ENCODE measurements around the gene SEC14L1.
A peak's percentile ranks its signal among the peaks of the same experiment; 100 is the strongest.

SEC14L1 gene

DNA sequence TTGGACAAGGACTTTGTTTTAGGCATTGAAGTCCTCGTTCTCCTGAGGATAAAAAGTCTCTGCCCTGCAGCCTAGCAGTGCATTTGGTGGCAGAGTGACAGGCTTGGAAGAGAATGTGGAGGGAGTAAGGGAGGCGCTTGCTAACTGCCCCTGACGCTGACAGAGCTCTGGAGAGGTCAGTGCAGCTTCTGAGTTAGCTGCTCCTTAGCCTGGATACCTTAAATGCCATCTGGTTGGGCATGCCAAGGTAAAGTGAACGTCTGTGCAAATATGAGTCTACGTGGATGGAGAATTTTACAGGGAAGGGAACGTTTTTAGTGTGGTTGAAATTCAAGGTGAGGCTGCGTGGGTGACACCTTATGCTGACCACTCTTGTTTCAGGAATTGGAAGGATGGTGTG is 44.4 kb downstream of the SEC14L1 start:
- DNase-seq: no peak
- intact Hi-C loops (cut with DNase I): no loop called here

GRCh38 chr17:77186141-77186604 is 45.4 kb downstream of the SEC14L1 start:
- intact Hi-C loops (cut with DNase I): no loop called here
- DNase-seq: peak in 6 of 10 donors; percentile 31 to 88 (median 56)

- peak in 1 of 10 donors; percentile 78 for DNase-seq
- intact Hi-C loops (cut with DNase I): no loop called here
These were observed 47.6 kb downstream of the SEC14L1 start for GRCh38 chr17:77188084-77189066.

DNA sequence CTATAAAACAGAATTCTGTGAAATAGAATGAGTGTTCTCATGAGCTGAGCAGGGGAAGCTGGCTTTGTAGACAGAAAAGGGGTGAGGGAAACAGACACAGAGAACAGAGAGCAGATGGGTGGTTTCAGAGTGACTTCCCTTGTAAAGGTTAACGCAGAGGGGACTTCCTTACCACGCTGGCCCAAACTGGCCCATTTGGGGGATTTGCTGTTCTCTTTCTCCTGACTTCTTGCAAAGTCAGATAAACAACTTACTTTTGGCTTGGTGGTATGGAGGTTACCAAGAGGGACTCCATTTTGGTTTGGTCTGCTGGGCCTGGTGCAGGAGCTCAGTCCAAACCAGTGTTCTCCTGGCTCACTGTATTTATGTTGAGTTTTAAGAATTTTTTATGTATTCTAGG is 48.4 kb downstream of the SEC14L1 start:
- no peak for DNase-seq
- intact Hi-C loops (cut with DNase I): no loop called here

GRCh38 chr17:77190576-77190975 is 49.8 kb downstream of the SEC14L1 start:
- intact Hi-C loops (cut with DNase I): no loop called here
- peak in 1 of 10 donors; percentile 39 for DNase-seq

GRCh38 chr17:77191244-77191643 is 50.5 kb downstream of the SEC14L1 start:
- intact Hi-C loops (cut with DNase I): no loop called here
- DNase-seq: peak in 1 of 10 donors; percentile 72

DNA sequence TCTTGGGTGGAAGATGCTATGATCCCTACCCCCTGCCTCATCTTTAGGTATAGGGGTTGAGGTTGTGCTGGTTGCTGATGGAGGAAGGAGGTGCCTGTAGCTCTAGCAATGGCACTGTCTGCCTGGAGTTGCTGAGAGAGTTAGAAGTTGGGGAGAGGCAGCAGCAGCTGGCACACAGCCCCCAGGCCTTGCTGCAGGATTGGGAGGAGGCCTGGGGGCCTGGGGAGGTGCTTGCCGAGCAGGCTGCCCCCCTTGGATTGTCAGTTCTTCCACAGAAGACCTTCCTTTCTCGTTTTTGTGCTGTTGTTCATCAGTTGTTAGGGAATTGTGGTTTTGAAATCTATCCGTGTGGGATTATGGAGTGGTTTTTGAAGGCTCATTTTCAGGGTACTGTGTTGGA is 52.9 kb downstream of the SEC14L1 start:
- DNase-seq: peak in 1 of 10 donors; percentile 56
- intact Hi-C loops (cut with DNase I): no loop called here

DNA sequence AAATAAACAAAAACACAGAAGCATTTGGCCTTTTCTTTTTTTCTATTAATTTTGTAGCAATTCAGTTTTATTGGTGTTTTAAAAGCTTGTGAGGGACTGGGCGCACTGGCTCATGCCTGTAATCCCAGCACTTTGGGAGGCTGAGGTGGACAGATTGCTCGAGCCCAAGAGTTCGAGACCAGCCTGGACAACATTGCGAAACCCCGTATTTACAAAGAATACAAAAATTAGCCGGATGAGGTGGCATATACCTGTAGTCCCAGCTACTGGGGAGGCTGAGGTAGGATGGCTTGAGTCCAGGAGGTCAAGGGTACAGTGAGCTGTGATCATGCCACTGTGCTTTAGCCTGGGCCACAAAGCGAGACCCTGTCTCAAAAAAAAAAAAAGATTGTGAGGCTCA is 53.4 kb downstream of the SEC14L1 start:
- DNase-seq: no peak

GRCh38 chr17:77196251-77196650 is 55.5 kb downstream of the SEC14L1 start:
- DNase-seq: peak in 1 of 10 donors; percentile 29
- intact Hi-C loops (cut with DNase I): no loop called here

More for the DNA sequence above, 53.4 kb downstream of the SEC14L1 start:
- intact Hi-C loops (cut with DNase I): no loop called here

GRCh38 chr17:77197115-77197514 is 56.3 kb downstream of the SEC14L1 start:
- intact Hi-C loops (cut with DNase I): no loop called here
- no peak for DNase-seq

GRCh38 chr17:77200711-77201110 is 59.9 kb downstream of the SEC14L1 start:
- intact Hi-C loops (cut with DNase I): no loop called here
- peak in 1 of 10 donors; percentile 65 for DNase-seq

DNA sequence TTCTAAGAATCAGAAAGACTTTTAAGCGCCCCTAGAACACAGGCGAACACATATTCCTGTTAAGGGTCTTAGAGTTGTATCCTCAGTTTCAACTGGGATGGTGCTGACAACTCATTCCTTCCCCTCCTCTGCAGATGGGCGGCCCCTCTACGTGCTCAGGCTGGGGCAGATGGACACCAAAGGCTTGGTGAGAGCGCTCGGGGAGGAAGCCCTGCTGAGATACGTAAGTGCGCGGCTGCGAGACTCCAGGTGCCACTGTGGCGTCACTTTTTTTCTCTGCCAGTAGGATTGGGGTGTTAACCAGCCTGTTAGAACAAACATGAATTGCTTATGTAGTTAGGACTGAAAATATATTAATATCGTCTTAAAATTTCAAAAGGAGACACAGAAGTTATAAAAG is 62.7 kb downstream of the SEC14L1 start:
- intact Hi-C loops (cut with DNase I): no loop called here
- DNase-seq: peak in 1 of 10 donors; percentile 52

DNA sequence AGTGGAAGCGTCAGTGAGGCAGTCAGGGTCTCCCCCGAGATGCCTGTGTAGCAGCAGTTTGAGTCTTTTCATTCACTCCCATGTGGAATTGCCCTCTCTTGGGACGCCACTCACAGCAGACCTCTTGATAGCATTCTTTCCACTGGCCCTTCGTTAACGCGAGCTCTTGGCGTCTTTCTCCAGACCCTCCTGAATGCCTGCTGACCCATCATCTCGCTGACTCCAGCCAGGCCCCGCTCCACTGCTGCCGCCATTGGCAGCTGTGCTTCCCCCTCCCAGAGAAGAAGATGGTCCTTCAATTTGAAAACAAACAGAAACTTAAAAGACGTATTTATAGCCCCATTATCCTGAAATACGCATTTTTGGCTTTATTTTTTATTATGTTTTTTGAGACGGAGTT is 63.1 kb downstream of the SEC14L1 start:
- intact Hi-C loops (cut with DNase I): no loop called here
- peak in 1 of 10 donors; percentile 25 for DNase-seq

DNA sequence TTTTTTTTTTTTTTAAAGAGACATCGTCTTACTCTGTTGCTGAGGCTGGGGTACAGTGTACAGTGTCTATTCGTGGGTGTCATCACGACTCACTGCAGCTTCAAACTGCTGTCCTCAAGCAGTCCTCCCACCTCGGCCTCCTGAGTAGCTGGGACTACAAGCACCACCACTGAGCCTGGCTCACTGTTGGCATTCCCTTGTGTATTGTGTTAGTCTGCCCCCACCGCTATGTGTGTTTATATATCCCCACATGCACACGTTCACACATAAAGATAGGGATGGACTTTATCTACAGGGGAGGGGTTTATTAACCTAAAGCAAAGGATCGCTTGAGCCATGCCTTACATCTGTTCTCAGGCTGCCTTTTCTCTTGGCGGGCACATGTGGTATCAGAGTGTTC is 63.8 kb downstream of the SEC14L1 start:
- intact Hi-C loops (cut with DNase I): no loop called here

DNA sequence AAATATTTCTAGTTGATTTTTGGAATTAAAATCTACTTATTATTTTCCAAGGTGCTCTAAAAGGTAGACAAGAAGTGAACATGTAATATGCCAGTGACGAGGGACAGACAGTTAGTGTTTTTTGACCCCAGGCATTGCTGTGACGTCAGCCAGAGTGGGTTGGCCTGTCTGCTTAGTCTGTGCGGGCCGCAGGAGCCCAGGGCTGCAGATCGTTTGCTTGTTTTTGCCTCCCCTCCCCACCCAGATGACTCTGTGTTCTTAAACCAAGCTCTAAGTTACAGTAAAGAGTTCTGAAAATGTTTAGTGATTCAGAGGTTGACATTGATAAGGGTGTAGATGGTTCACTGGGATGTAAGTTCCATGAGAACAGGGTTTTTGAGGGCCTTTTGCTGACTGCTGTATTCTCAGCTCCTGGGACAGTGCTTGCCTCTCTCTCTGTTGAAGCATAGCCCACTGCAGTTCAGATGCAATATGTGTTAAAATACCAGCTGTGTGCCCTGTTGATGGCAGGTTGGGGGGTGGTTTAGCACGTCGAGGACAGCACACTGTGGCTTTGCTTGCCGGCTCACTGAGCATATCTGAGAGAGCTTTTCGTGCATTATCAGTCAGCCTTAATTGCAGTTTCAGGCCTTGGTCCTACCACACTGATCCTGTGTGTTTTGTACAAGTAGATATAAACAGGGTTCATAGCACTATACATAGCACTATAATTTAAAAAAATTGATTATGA is 64.8 kb downstream of the SEC14L1 start:
- peak in 1 of 10 donors; percentile 29 for DNase-seq
- intact Hi-C loops (cut with DNase I): loop anchor here (5.0 kb wide), 1 partner anchor 43 kb away; no protein-coding TSS in a partner anchor

More for the DNA sequence above, 63.8 kb downstream of the SEC14L1 start:
- peak in 1 of 10 donors; percentile 62 for DNase-seq

DNA sequence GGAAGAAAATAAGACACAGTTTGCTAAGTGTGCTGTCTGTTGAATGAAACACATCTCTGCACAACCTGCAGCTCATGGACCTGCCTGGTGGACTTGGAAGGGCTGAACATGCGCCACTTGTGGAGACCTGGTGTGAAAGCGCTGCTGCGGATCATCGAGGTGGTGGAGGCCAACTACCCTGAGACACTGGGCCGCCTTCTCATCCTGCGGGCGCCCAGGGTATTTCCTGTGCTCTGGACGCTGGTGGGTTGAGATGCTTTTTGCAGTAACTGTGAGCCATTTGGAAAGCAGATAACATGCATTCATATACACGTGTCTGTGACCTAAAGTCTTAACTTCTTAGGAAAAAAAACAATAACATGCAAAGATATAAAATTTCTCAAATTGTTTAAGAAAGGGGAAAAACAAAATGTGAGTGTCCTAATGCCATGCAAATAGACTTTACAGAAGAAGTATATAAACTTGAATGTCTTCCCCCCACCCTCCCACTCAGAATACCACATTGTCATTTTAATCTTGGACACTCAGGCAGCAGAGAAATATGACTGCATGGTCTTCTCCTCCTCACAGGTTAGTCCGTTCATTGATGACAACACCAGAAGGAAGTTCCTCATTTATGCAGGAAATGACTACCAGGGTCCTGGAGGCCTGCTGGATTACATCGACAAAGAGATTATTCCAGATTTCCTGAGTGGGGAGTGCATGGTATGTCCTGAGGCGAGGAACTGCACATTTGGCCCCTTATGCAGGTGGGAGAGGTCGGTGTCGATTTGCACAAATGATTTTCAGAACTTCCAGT is 65.6 kb downstream of the SEC14L1 start:
- intact Hi-C loops (cut with DNase I): loop anchor here (5.0 kb wide), 1 partner anchor 44 kb away; no protein-coding TSS in a partner anchor
- peak in 1 of 10 donors; percentile 17 for DNase-seq

DNA sequence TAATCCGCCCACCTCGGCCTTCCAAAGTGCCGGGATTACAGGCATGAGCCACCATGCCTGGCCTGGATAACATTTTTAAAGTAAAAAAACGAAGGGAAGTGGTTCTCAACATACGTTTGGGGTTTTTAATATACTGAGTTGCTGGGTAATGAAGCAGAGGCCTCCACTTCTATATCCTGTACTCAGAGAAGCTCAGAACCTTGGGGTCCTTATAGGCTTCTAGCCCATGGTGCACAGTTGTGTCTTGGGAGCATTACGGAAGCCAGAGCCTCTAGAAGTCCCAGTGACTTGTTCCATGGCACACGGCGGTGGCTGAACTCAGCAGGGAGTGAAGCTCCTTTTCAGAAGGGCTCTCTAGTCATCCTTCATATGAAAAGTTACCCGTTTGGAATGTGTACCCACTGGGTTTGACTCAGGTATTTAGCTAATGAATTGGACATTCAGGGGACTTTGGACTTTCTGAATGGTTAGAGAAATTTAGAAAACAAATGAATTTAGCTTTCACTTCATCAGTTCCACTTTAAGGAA is 67.0 kb downstream of the SEC14L1 start:
- DNase-seq: peak in 1 of 10 donors; percentile 26
- intact Hi-C loops (cut with DNase I): loop anchor here (5.0 kb wide), 1 partner anchor 45 kb away; no protein-coding TSS in a partner anchor

- DNase-seq: peak in 5 of 10 donors; percentile 39 to 89 (median 49)
- intact Hi-C loops (cut with DNase I): loop anchor here (5.0 kb wide), 1 partner anchor 46 kb away; no protein-coding TSS in a partner anchor
These were observed 67.5 kb downstream of the SEC14L1 start for GRCh38 chr17:77208217-77208808.

- no peak for DNase-seq
- intact Hi-C loops (cut with DNase I): loop anchor here (5.0 kb wide), 1 partner anchor 47 kb away; no protein-coding TSS in a partner anchor
These were observed 68.1 kb downstream of the SEC14L1 start for GRCh38 chr17:77208856-77209255.
